Activated T-helper 17 cell treated with anti-CD3 and anti-CD28 coated beads, Interleukin-2, amount 50 U/mL, for 72 hours (primary cell): ENCODE results near the gene NALCN. TPM values are rescaled to one million over a fixed set of nuclear protein-coding genes. Genes with fewer than 3 reads are reported as not detected.
"Not testable (repeated sequence)": the region's sequence is repeated elsewhere in the genome, so short reads cannot be mapped to it uniquely, and the experiment has no call there.

Experiments
- ATAC-seq: fragments of 150-1000 bp; cut with Tn5 transposase; replicated peaks from 2 replicates; pipeline ENCODE4 v1.10.0; 2021; ENCODE audit warnings: mild to moderate bottlenecking, moderate library complexity
- H3K27ac Mint-ChIP-seq: one replicate; pipeline ENCODE4 v1.8.0; 2022; ENCODE audit warnings: mixed read lengths
- H3K27me3 Mint-ChIP-seq: one replicate; pipeline ENCODE4 v1.8.0; 2022; ENCODE audit warnings: mixed read lengths
- H3K36me3 Mint-ChIP-seq: one replicate; pipeline ENCODE4 v1.8.0; 2022; ENCODE audit warnings: low read depth, mild to moderate bottlenecking, mixed read lengths
- H3K4me1 Mint-ChIP-seq: one replicate; pipeline ENCODE4 v1.8.0; 2022; ENCODE audit warnings: mixed read lengths
- H3K4me3 Mint-ChIP-seq: one replicate; pipeline ENCODE4 v1.8.0; 2022; ENCODE audit warnings: mild to moderate bottlenecking, mixed read lengths
- H3K9me3 Mint-ChIP-seq: one replicate; pipeline ENCODE4 v1.8.0; 2022; ENCODE audit warnings: mixed read lengths
- total RNA-seq, 2 donors: library from RNA; stranded (reverse); gene quantifications; one replicate each; pipeline ENCODE4 v1.2.3, GENCODE V29; 2022

Gene NALCN
- total RNA-seq, 2 donors from 2014 or later, result not detected

GRCh38 chr13:101332583-101332982 lies 83.7 kb downstream of the NALCN start:
- Mint-ChIP-seq H3K9me3 (no peaks in the 10 kb centered on the region), H3K36me3 (no peaks in the 10 kb centered on the region), H3K27me3 (peaks cover under 1% of the 10 kb centered on the region), H3K4me3 (no peak overlapping the region), H3K27ac (no peak overlapping the region), H3K4me1 (no peaks in the 10 kb centered on the region)
- no peak for ATAC-seq

DNA sequence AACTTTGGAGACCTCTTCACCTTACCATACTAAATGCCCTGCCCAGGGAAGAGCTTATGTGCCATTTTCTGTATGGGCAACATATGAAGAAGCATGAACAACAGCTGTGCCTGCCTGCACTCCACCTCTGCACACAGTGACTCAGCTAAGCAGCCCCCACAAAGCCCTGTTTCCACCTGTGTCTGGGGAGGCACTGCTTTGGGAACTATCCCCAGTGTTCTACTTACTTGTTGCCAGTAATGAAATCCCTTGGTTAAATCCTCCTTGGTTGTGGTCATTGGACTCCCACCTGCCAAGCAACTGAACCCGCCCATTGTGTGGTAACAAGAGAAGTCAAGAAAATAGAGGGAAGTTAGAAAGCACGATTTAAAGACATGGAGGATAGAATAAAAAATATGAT lies 84.6 kb downstream of the NALCN start:
- H3K4me3 Mint-ChIP-seq, result no peak overlapping the region
- H3K27ac Mint-ChIP-seq, result no peak overlapping the region
- H3K27me3 Mint-ChIP-seq, result peaks cover 2% of the 10 kb centered on the region
- no peaks in the 10 kb centered on the region for H3K4me1 Mint-ChIP-seq
- ATAC-seq, result no peak
- no peaks in the 10 kb centered on the region for H3K9me3 Mint-ChIP-seq
- no peaks in the 10 kb centered on the region for H3K36me3 Mint-ChIP-seq

DNA sequence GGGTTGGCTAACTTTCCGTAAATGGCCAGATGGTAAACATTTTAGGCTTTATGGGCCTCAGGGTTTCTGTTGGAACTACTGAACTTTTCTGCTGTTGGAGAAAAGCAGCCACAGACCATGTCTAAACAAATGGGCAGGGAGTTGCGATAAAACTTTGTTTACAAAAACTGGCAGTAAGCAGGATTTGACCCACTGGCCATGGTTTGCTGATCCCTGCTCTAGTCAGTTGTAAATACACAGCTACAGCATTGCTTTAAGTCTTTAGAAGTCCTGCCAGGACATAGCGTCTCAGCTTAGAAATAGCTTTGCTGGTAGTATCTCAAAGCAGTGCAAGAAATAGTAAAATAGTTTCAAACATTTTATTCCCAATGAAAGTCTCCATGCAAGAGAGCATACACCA lies 88.4 kb downstream of the NALCN start:
- no peaks in the 10 kb centered on the region for H3K36me3 Mint-ChIP-seq
- no peaks in the 10 kb centered on the region for H3K9me3 Mint-ChIP-seq
- no peak for ATAC-seq
- H3K27ac Mint-ChIP-seq, result no peak overlapping the region
- H3K27me3 Mint-ChIP-seq, result peaks cover 2% of the 10 kb centered on the region
- H3K4me3 Mint-ChIP-seq, result no peak overlapping the region
- H3K4me1 Mint-ChIP-seq, result no peaks in the 10 kb centered on the region

DNA sequence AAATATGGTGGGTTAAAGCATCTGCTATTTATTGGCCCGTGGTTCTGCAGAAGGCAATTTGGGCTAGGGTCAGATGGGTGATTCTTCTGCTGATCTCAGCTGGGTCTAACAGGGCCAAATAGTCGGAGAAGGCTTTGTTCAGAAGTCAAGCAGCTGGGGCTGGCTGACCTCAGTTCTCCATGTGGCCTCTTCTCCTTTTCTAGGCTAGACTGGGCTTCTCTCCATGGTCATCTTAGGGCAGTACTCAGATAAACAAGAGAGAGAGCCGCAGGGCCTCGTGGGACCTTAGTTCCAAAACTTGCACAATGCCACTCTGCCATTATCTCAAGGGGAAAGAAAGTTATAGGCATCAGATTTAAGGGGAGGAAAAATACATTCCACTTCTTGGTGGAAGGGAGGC lies 89.6 kb downstream of the NALCN start:
- Mint-ChIP-seq H3K4me3 (no peak overlapping the region), H3K4me1 (no peaks in the 10 kb centered on the region), H3K36me3 (no peaks in the 10 kb centered on the region), H3K27me3 (peaks cover 2% of the 10 kb centered on the region), H3K9me3 (no peaks in the 10 kb centered on the region), H3K27ac (no peak overlapping the region)
- no peak for ATAC-seq

GRCh38 chr13:101325423-101325822 lies 90.9 kb downstream of the NALCN start:
- Mint-ChIP-seq H3K27me3 (peaks cover 2% of the 10 kb centered on the region), H3K27ac (no peak overlapping the region), H3K36me3 (no peaks in the 10 kb centered on the region)

DNA sequence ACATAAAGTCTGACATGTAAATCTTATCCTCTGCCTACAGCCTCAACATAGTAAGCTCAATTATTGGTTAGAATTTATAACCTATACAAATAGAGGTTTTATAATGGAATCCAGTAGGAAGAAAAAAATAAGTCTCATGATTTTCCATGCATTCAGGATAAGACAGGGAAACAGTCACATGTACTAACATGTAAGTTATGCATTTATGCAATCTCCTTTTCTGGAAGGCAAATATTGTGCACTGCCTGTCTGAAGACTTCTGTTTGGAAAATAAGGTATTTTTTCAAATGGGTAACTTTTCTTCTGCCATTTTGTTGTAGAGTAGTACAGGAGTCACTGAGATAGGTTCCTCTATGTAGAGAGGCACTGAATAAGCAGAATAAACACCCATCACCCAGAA lies 92.7 kb downstream of the NALCN start:
- no peak for ATAC-seq
- Mint-ChIP-seq H3K4me3 (no peak overlapping the region), H3K27me3 (peaks cover 2% of the 10 kb centered on the region), H3K36me3 (no peaks in the 10 kb centered on the region), H3K4me1 (no peaks in the 10 kb centered on the region), H3K9me3 (no peaks in the 10 kb centered on the region), H3K27ac (no peak overlapping the region)

More at GRCh38 chr13:101325423-101325822, 90.9 kb downstream of the NALCN start:
- Mint-ChIP-seq H3K9me3 (no peaks in the 10 kb centered on the region), H3K4me3 (no peak overlapping the region), H3K4me1 (no peaks in the 10 kb centered on the region)
- ATAC-seq, result no peak

- H3K27me3 Mint-ChIP-seq, result no peaks in the 10 kb centered on the region
- H3K4me3 Mint-ChIP-seq, result no peak overlapping the region
- H3K36me3 Mint-ChIP-seq, result no peaks in the 10 kb centered on the region
- no peak overlapping the region for H3K27ac Mint-ChIP-seq
- ATAC-seq, result no peak
- no peaks in the 10 kb centered on the region for H3K9me3 Mint-ChIP-seq
- H3K4me1 Mint-ChIP-seq, result no peaks in the 10 kb centered on the region
Observed at GRCh38 chr13:101317986-101318523, 98.3 kb downstream of the NALCN start.

GRCh38 chr13:101313479-101313878 lies 102.8 kb downstream of the NALCN start:
- H3K27me3 Mint-ChIP-seq, H3K27ac Mint-ChIP-seq, H3K4me1 Mint-ChIP-seq, H3K9me3 Mint-ChIP-seq, H3K36me3 Mint-ChIP-seq, ATAC-seq, H3K4me3 Mint-ChIP-seq: not testable (repeated sequence)

DNA sequence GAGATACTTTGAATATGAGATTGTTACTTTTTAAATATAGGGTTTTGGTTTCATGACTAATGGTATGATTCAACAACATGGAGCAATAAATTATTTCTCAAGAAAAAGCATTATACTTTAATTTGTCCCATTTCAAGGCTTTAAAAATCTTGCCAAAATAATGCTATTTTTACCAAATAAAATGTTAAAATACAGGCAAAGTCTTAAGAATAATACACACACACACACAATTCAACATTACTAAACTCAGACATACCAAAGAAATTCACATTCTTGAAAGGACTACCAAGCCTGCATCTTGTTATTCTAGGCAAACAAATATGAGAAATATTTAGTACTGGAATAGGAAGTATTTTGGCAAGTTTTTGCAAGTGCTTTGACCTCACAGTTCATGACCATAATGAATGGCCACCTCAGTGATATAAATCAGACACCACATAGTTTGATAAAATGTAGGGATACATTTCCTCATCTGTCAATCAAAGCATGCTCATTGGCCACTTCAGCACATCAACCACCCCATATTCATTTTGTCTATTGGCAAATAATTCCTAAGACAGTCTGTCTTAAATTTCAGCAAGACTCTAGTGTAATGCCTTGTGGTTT lies 107.2 kb downstream of the NALCN start:
- no peak for ATAC-seq
- Mint-ChIP-seq H3K27me3 (no peaks in the 10 kb centered on the region), H3K9me3 (no peaks in the 10 kb centered on the region), H3K27ac (no peak overlapping the region), H3K4me1 (peaks cover 4% of the 10 kb centered on the region), H3K36me3 (no peaks in the 10 kb centered on the region), H3K4me3 (no peak overlapping the region)

- no peaks in the 10 kb centered on the region for H3K36me3 Mint-ChIP-seq
- no peak overlapping the region for H3K4me3 Mint-ChIP-seq
Observed at GRCh38 chr13:101308247-101309013, 107.9 kb downstream of the NALCN start.

DNA sequence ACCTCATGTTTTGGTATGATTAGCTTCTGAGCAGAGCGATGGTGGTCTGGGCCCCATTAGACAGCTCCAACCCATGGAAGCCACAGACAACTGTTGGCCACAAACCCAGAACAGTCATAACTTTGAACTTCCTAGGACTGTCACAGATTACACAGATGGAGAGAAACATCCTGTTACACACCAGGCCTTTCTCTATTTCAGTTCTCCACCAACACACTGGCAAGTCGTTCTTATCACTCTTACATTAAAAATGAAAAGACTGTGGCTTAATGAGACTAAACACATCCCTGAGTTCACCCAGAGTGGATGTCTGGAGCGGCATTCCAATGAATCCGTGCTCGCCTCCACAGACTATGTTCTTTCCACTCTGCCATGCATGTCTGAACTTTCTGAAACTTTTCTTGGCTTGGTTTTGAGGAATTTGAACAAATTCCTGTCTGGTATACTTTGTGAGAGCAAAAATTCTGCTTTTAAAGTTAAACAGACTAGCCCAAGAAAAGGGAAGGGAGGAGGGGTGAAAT lies 109.1 kb downstream of the NALCN start:
- Mint-ChIP-seq H3K27ac (no peak overlapping the region), H3K4me1 (peaks cover 4% of the 10 kb centered on the region), H3K27me3 (no peaks in the 10 kb centered on the region), H3K4me3 (no peak overlapping the region), H3K36me3 (no peaks in the 10 kb centered on the region), H3K9me3 (no peaks in the 10 kb centered on the region)
- ATAC-seq, result no peak

More at GRCh38 chr13:101308247-101309013, 107.9 kb downstream of the NALCN start:
- no peak for ATAC-seq
- H3K27me3 Mint-ChIP-seq, result no peaks in the 10 kb centered on the region
- H3K27ac Mint-ChIP-seq, result no peak overlapping the region
- H3K4me1 Mint-ChIP-seq, result peaks cover 4% of the 10 kb centered on the region
- H3K9me3 Mint-ChIP-seq, result no peaks in the 10 kb centered on the region

- Mint-ChIP-seq H3K27me3 (no peaks in the 10 kb centered on the region), H3K9me3 (no peaks in the 10 kb centered on the region), H3K36me3 (no peaks in the 10 kb centered on the region), H3K4me3 (no peak overlapping the region), H3K27ac (no peak overlapping the region), H3K4me1 (peaks cover 4% of the 10 kb centered on the region)
- ATAC-seq, result no peak
Observed at GRCh38 chr13:101306773-101307172, 109.5 kb downstream of the NALCN start.

DNA sequence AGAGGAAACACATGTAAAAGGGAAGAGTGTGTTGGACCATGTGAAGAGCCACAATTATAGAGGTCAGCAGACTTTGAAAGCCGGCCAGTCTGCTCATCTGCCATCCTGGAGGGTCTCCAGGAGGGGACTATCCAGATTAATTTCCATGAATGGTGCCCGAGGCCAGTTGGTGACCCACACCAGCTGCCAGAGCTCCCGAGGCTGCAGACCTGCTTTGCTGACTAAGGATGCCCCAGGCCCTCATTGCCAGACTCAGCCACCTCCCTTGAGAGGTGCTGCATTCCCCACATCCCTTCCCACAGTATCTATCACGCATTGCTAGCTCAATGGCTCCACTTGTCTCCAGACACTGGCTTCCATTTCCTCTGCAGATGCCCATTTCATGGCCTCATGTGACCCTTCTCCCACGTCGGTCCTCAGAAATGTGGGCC lies 110.3 kb downstream of the NALCN start:
- Mint-ChIP-seq H3K27me3 (no peaks in the 10 kb centered on the region), H3K4me3 (no peak overlapping the region), H3K27ac (no peak overlapping the region), H3K4me1 (peaks cover 4% of the 10 kb centered on the region), H3K9me3 (no peaks in the 10 kb centered on the region), H3K36me3 (no peaks in the 10 kb centered on the region)
- no peak for ATAC-seq

DNA sequence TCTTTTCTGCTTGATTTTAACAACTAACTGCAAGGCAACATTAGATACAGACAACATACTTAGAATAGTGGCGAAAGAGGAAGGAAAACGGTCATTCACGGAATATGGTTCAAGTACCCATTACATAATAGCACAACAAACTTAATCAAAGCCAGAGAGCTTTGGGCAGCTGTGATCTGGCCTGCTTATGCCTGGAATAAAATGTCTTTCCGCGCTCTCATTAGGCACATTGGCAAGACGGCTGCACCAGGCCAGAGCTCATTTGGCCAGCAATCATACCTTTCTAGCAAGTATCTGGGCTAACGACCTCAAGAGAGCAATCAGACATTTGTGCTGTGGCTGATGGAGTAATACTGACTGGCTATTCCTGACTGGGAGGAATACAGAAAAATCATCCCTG lies 112.8 kb downstream of the NALCN start:
- Mint-ChIP-seq H3K27me3 (no peaks in the 10 kb centered on the region), H3K9me3 (no peaks in the 10 kb centered on the region), H3K36me3 (no peaks in the 10 kb centered on the region)

GRCh38 chr13:101301053-101301452 lies 115.3 kb downstream of the NALCN start:
- no peak for ATAC-seq
- H3K27me3 Mint-ChIP-seq, result no peaks in the 10 kb centered on the region
- H3K27ac Mint-ChIP-seq, result no peak overlapping the region
- H3K36me3 Mint-ChIP-seq, result no peaks in the 10 kb centered on the region
- H3K4me3 Mint-ChIP-seq, result no peak overlapping the region
- H3K9me3 Mint-ChIP-seq, result no peaks in the 10 kb centered on the region
- no peaks in the 10 kb centered on the region for H3K4me1 Mint-ChIP-seq

More for the DNA sequence above, 112.8 kb downstream of the NALCN start:
- ATAC-seq, result no peak
- no peak overlapping the region for H3K4me3 Mint-ChIP-seq
- H3K4me1 Mint-ChIP-seq, result peaks cover 4% of the 10 kb centered on the region
- H3K27ac Mint-ChIP-seq, result no peak overlapping the region
